Stimulated activated naive CD8-positive, alpha-beta T cell treated with anti-CD3 and anti-CD28 coated beads, Interleukin-15, Interleukin-2, amounts not matched to agents 100 ng/mL and 50 ng/mL, for 24 hours (primary cell): ENCODE data around the gene PRKCI.
"Not testable (repeated sequence)": the region's sequence is repeated elsewhere in the genome, so short reads cannot be mapped to it uniquely, and the experiment has no call there.

ENCODE experiments used
- H3K27ac Mint-ChIP-seq: one replicate; pipeline ENCODE4 v1.8.0; 2021; ENCODE audit warnings: mild to moderate bottlenecking, mixed read lengths
- H3K27me3 Mint-ChIP-seq: one replicate; pipeline ENCODE4 v1.8.0; 2021; ENCODE audit warnings: mixed read lengths
- H3K36me3 Mint-ChIP-seq: one replicate; pipeline ENCODE4 v1.8.0; 2021; ENCODE audit warnings: low read depth, mixed read lengths
- H3K4me1 Mint-ChIP-seq: one replicate; pipeline ENCODE4 v1.8.0; 2021; ENCODE audit warnings: low read depth, mixed read lengths
- H3K4me3 Mint-ChIP-seq: one replicate; pipeline ENCODE4 v1.8.0; 2021; ENCODE audit warnings: mild to moderate bottlenecking, mixed read lengths
- H3K9me3 Mint-ChIP-seq: one replicate; pipeline ENCODE4 v1.8.0; 2021; ENCODE audit warnings: mixed read lengths

PRKCI gene

GRCh38 chr3:170301405-170301804 is 79.2 kb downstream of the PRKCI start:
- no peaks in the 10 kb centered on the region for H3K9me3 Mint-ChIP-seq
- H3K4me1 Mint-ChIP-seq, result no peaks in the 10 kb centered on the region
- H3K27me3 Mint-ChIP-seq, result no peaks in the 10 kb centered on the region
- H3K4me3 Mint-ChIP-seq, result no peak overlapping the region
- no peak overlapping the region for H3K27ac Mint-ChIP-seq
- peaks cover 9% of the 10 kb centered on the region for H3K36me3 Mint-ChIP-seq

- no peaks in the 10 kb centered on the region for H3K4me1 Mint-ChIP-seq
- H3K27ac Mint-ChIP-seq, result no peak overlapping the region
- H3K9me3 Mint-ChIP-seq, result no peaks in the 10 kb centered on the region
These were observed 79.8 kb downstream of the PRKCI start for GRCh38 chr3:170302008-170302407.

DNA sequence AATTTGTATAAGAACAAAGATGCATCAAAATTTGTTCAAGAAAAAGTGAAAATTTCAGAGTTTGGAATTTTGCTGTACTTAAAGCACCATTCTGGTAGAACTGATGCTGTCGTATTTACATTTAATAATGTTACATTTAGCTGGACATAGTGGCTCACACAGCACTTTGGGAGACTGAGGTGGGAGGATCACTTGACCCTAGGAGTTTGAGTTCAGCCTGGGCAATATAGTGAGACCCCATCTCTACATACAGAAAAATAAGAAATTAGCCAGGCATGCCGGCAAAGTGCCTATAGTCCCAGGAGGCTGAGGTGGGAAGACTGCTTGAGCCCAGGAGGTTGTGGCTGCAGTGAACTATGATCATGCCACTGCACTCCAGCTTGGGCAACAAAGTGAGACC is 83.8 kb downstream of the PRKCI start:
- H3K27ac Mint-ChIP-seq, result no peak overlapping the region
- H3K4me3 Mint-ChIP-seq, result no peak overlapping the region
- no peaks in the 10 kb centered on the region for H3K36me3 Mint-ChIP-seq
- H3K27me3 Mint-ChIP-seq, result no peaks in the 10 kb centered on the region
- no peaks in the 10 kb centered on the region for H3K9me3 Mint-ChIP-seq
- H3K4me1 Mint-ChIP-seq, result no peaks in the 10 kb centered on the region

More at GRCh38 chr3:170302008-170302407, 79.8 kb downstream of the PRKCI start:
- H3K4me3 Mint-ChIP-seq, result no peak overlapping the region
- H3K27me3 Mint-ChIP-seq, result no peaks in the 10 kb centered on the region
- H3K36me3 Mint-ChIP-seq, result peaks cover 5% of the 10 kb centered on the region

DNA sequence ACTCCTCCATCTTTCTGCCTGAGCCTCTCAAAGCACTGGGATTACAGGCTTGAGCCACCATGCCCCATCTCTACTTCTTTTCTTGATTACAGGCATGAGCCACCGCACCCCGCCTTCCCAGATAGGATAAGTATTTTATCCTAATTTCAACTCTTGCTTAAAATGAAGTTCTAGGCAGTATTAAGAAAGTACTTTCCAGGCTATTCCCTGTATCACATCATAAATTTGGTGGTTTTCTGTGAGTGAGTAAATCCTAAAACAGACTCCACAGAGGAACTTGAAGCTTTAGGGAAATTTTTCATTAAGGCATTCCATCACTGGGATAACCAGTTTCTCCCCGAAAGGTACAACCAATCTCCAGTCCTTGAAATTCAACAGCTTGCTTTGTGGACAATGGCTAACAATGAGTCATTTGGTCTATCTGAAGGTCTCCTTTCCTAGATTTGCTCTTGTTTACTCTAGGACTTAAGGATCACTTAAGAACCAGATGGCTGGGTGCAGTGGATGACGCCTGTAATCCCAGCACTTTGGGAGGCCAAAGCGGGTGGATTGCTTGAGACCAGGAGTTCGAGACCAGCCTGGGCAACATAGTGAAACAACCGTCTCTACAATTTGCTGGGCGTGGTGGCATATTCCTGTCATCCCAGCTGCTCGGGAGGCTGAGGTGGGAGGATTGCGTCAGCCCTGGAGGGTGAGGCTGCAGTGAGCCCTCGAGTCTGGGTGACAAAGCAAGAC is 85.6 kb downstream of the PRKCI start:
- Mint-ChIP-seq H3K9me3 (no peaks in the 10 kb centered on the region), H3K27ac (no peak overlapping the region), H3K4me3 (no peak overlapping the region), H3K27me3 (no peaks in the 10 kb centered on the region), H3K4me1 (no peaks in the 10 kb centered on the region), H3K36me3 (no peaks in the 10 kb centered on the region)

DNA sequence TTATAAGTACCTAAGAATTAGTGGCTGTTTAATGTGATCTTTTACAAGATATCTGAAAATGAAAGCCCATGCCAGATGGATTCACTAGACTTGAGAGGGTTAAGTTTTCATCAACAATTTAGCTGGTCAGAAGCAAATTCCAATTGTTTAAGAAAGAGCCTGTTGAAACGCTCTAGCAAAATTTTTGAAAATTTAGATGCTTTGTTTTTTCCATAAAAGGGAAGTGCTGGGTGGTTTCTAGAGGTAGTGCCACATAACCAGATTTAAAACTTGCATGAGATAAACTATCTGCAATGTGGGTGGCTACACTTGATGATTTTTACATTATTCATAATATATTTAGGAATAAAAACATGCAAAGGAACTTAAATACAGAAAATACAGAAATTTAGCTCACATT is 86.8 kb downstream of the PRKCI start:
- Mint-ChIP-seq H3K36me3 (no peaks in the 10 kb centered on the region), H3K27ac (no peak overlapping the region), H3K9me3 (no peaks in the 10 kb centered on the region), H3K4me1 (no peaks in the 10 kb centered on the region), H3K27me3 (no peaks in the 10 kb centered on the region), H3K4me3 (no peak overlapping the region)

DNA sequence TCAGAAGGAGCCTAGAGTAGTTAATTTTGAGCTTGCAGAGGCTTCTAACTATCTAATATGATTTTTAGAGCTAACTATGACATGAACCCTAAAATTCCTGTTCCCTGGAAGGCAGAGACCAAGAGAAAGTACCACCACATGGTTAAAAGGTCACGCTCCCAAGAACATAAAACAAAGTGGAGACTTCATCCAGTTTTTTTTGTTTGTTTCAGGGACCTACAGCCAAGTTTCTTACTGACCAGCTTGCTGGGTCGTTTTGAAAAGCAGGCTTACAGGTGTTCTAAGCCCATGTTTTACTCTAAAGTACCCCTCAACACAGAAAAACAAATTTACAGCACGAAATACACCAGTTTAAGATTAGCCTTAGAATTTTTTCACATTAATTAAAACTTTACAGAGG is 95.7 kb downstream of the PRKCI start:
- H3K4me1 Mint-ChIP-seq, result no peaks in the 10 kb centered on the region
- no peaks in the 10 kb centered on the region for H3K9me3 Mint-ChIP-seq
- no peaks in the 10 kb centered on the region for H3K27me3 Mint-ChIP-seq
- H3K36me3 Mint-ChIP-seq, result no peaks in the 10 kb centered on the region
- H3K4me3 Mint-ChIP-seq, result no peak overlapping the region
- no peak overlapping the region for H3K27ac Mint-ChIP-seq

DNA sequence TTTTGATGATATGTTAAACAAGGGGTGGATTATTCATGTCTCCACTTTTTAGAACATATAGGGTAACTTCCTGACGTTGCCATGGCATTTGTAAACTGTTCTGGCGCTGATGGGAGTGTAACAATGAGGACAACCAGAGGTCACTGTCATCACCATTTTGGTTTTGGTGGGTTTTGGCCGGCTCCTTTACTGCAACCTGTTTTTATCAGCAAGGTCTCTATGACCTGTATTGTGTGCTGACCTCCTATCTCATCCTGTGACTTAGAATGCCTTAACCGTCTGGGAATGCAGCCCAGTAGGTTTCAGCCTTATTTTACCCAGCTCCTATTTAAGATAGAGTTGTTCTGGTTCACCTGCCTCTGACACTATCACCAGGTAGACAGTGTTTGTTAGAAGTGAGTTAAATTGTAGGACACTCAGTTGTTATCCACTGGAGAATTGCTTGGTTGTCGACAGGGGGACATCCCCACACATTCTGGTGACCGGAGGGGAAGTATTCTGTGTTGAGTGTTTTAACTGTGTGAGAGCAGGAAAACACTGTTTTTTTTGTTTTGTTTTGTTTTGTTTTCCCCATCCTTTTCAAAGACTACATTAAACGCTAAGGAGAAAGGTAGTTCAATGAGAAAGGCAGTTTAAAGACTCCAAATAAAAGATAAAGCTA is 98.4 kb downstream of the PRKCI start:
- no peak overlapping the region for H3K27ac Mint-ChIP-seq
- H3K27me3 Mint-ChIP-seq, result no peaks in the 10 kb centered on the region
- no peaks in the 10 kb centered on the region for H3K4me1 Mint-ChIP-seq
- no peak overlapping the region for H3K4me3 Mint-ChIP-seq
- H3K9me3 Mint-ChIP-seq, result no peaks in the 10 kb centered on the region
- no peaks in the 10 kb centered on the region for H3K36me3 Mint-ChIP-seq

DNA sequence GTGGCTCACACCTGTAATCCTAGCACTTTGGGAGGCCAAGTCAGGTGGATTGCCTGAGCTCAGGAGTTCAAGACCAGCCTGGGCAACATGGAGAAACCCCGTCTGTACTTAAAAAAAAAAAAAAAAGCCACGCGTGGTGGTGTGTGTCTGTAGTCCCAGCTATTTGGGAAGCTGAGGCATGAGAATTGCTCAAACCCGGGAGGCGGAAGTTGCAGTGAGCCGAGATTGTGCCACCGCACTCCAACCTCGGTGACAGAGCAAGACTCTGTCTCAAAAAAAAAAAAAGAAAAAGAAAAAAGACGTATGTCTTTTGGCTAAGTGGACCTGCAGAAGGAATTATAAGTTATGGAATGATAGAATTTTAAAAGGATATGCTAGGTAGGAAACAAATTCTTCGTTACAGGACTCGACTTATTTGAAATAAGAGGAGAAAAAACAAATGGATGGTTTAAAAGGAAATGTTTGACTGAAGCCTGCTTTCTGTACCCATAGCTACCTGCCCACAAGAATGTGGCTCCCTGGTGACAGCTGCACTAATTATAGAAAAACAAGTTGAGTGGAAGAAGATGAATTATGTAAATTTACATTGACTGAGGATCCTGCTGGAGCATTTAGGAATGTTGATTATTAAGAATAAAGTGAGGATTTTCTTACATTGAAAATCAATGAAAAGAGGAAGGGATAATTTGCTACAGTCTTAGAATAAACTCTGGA is 99.3 kb downstream of the PRKCI start:
- H3K27me3 Mint-ChIP-seq, result no peaks in the 10 kb centered on the region
- H3K9me3 Mint-ChIP-seq, result no peaks in the 10 kb centered on the region
- H3K27ac Mint-ChIP-seq, result no peak overlapping the region
- no peaks in the 10 kb centered on the region for H3K36me3 Mint-ChIP-seq
- H3K4me1 Mint-ChIP-seq, result no peaks in the 10 kb centered on the region
- H3K4me3 Mint-ChIP-seq, result no peak overlapping the region

GRCh38 chr3:170322566-170323269 is 100.5 kb downstream of the PRKCI start:
- Mint-ChIP-seq H3K4me3 (no peak overlapping the region), H3K27me3 (no peaks in the 10 kb centered on the region), H3K27ac (no peak overlapping the region)

GRCh38 chr3:170323331-170323730 is 101.1 kb downstream of the PRKCI start:
- no peaks in the 10 kb centered on the region for H3K36me3 Mint-ChIP-seq
- no peaks in the 10 kb centered on the region for H3K9me3 Mint-ChIP-seq
- H3K27me3 Mint-ChIP-seq, result no peaks in the 10 kb centered on the region
- no peak overlapping the region for H3K27ac Mint-ChIP-seq
- H3K4me3 Mint-ChIP-seq, result no peak overlapping the region
- no peaks in the 10 kb centered on the region for H3K4me1 Mint-ChIP-seq

More at GRCh38 chr3:170322566-170323269, 100.5 kb downstream of the PRKCI start:
- no peaks in the 10 kb centered on the region for H3K36me3 Mint-ChIP-seq
- no peaks in the 10 kb centered on the region for H3K9me3 Mint-ChIP-seq
- H3K4me1 Mint-ChIP-seq, result no peaks in the 10 kb centered on the region

GRCh38 chr3:170324962-170325361 is 102.7 kb downstream of the PRKCI start:
- H3K4me3 Mint-ChIP-seq, result no peak overlapping the region
- H3K27me3 Mint-ChIP-seq, result no peaks in the 10 kb centered on the region
- H3K27ac Mint-ChIP-seq, result no peak overlapping the region
- no peaks in the 10 kb centered on the region for H3K9me3 Mint-ChIP-seq
- H3K36me3 Mint-ChIP-seq, result no peaks in the 10 kb centered on the region
- no peaks in the 10 kb centered on the region for H3K4me1 Mint-ChIP-seq

GRCh38 chr3:170327040-170327808 is 105.0 kb downstream of the PRKCI start:
- no peak overlapping the region for H3K27ac Mint-ChIP-seq
- peaks cover 3% of the 10 kb centered on the region for H3K4me1 Mint-ChIP-seq
- no peaks in the 10 kb centered on the region for H3K36me3 Mint-ChIP-seq
- H3K4me3 Mint-ChIP-seq, result no peak overlapping the region
- H3K9me3 Mint-ChIP-seq, result no peaks in the 10 kb centered on the region
- no peaks in the 10 kb centered on the region for H3K27me3 Mint-ChIP-seq

- H3K27me3 Mint-ChIP-seq, H3K4me3 Mint-ChIP-seq, H3K36me3 Mint-ChIP-seq, H3K9me3 Mint-ChIP-seq, H3K27ac Mint-ChIP-seq, H3K4me1 Mint-ChIP-seq: not testable (repeated sequence)
These were observed 105.8 kb downstream of the PRKCI start for GRCh38 chr3:170327868-170328548.

GRCh38 chr3:170330366-170330765 is 108.1 kb downstream of the PRKCI start:
- H3K36me3 Mint-ChIP-seq, result no peaks in the 10 kb centered on the region
- no peak overlapping the region for H3K4me3 Mint-ChIP-seq
- H3K4me1 Mint-ChIP-seq, result peaks cover 6% of the 10 kb centered on the region
- H3K27me3 Mint-ChIP-seq, result no peaks in the 10 kb centered on the region
- H3K27ac Mint-ChIP-seq, result no peak overlapping the region
- no peaks in the 10 kb centered on the region for H3K9me3 Mint-ChIP-seq
